Effector memory CD4-positive, alpha-beta T cell (primary cell): ENCODE measurements around the gene HEY2.

Experiments used
- DNase-seq, 3 donors: peaks; one replicate each; pipeline ENCODE4 v3.0.0-alpha.2; 2020
- H3K27ac ChIP-seq: 2 replicates; pipeline ENCODE4 v1.7.0; 2013; ENCODE audit warnings: mild to moderate bottlenecking, low read length, moderate library complexity; ENCODE audit not compliant: insufficient read depth, poor library complexity, severe bottlenecking
- H3K27me3 ChIP-seq: replicated peaks from 2 replicates; pipeline ENCODE4 v1.7.0; 2013; ENCODE audit warnings: mild to moderate bottlenecking, low read length; ENCODE audit not compliant: insufficient read depth, control insufficient read depth, poor library complexity, severe bottlenecking
- H3K36me3 ChIP-seq: 2 replicates; pipeline ENCODE4 v1.7.0; 2013; ENCODE audit warnings: mild to moderate bottlenecking, low read length, moderate library complexity; ENCODE audit not compliant: control insufficient read depth, insufficient read depth
- H3K4me1 ChIP-seq: 2 replicates; pipeline ENCODE4 v1.7.0; 2013; ENCODE audit warnings: low read length, mild to moderate bottlenecking; ENCODE audit not compliant: control insufficient read depth, insufficient read depth, poor library complexity, severe bottlenecking
- H3K4me3 ChIP-seq: 2 replicates; pipeline ENCODE4 v1.7.0; 2013; ENCODE audit warnings: low read length, low read depth, mild to moderate bottlenecking; ENCODE audit not compliant: insufficient read depth, poor library complexity, severe bottlenecking
- H3K9me3 ChIP-seq: 2 replicates; pipeline ENCODE4 v1.7.0; 2013; ENCODE audit warnings: mild to moderate bottlenecking, low read length, moderate library complexity; ENCODE audit not compliant: control insufficient read depth

Gene HEY2

DNA sequence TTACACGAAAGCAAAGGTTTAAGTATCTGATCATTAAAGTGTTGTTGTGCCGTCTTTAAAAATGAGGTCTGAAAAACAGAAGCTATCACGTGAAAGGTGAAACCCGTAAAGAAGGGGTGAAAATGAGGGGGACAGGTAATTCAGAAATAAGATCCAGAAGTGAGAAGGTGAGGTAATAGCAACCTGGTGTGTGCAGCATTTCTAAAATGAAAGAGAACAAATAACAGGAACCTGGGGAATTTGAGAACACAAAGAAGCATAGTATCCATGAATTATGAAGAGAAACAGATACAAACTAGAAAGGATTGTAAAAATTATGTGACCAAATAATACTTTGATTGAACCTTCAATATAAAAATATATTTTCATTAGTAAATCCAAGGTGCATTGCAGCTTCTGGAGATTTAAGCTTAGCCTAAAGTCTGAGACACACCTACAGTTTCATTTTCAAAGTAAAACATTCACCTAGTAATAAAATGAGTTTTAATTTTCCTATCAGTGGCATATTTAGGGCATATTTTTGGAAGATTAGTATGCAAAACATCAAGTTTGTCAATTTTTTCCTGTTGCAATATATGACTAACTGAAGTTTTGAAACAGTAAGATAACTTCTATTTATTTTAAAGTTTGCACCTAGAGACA is 1.4 kb downstream of the HEY2 start:
- Histone ChIP-seq H3K36me3 (no peaks in the 10 kb centered on the region), H3K27ac (no peak overlapping the region), H3K27me3 (peaks cover 36% of the 10 kb centered on the region), H3K4me3 (no peak overlapping the region), H3K4me1 (peaks cover 17% of the 10 kb centered on the region), H3K9me3 (no peaks in the 10 kb centered on the region)
- no peak for DNase-seq

DNA sequence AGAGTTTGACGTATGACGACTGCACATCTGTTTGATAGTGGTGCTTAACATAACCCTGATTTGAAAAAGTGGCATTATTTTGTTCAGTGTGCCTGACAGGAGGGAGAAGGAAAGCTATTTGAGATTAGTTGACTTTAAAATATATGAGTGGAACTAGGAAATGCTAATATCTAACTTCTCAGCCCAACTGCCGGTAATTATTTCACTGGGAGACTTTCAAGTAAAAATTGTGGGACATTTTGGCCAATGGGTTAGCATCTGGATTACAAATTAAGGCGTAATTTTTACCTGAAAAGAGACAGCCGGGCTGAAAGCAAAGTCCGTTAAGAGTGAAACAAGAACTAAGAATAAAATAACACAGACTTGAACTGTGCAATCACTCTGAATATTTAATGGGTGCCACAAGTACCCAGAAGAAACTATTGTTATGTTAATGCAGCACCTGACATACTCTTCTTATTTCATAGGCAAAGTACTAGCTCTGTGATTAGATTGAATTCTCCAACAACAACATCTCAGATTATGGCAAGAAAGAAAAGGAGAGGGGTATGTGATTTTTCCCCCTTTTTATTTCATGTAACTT is 2.0 kb downstream of the HEY2 start:
- H3K4me3 ChIP-seq: no peak overlapping the region
- H3K9me3 ChIP-seq: no peaks in the 10 kb centered on the region
- H3K27me3 ChIP-seq: peaks cover 31% of the 10 kb centered on the region
- DNase-seq: no peak
- no peak overlapping the region for H3K27ac ChIP-seq
- H3K36me3 ChIP-seq: no peaks in the 10 kb centered on the region
- peaks cover 17% of the 10 kb centered on the region for H3K4me1 ChIP-seq

DNA sequence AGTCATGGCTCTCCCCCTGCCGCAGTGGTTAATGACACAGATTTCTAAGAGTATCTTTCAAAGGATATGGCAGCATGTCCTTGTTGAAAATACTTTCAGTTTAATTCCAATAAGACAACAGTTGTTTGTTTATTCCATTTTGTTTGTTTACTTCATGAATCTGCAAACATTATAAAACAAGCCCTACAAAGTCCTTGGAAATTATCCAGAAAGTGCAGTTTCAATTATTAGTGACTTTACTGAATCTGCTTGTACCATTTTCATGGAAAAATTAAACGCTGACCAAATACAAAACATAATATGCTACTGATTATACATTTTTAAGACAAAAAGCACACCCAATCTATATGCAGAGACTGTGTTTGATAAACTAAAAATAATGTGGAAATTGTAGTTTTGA is 3.3 kb downstream of the HEY2 start:
- Histone ChIP-seq H3K4me3 (no peak overlapping the region), H3K27ac (no peak overlapping the region), H3K9me3 (no peaks in the 10 kb centered on the region), H3K27me3 (peaks cover 26% of the 10 kb centered on the region), H3K36me3 (no peaks in the 10 kb centered on the region), H3K4me1 (peaks cover 16% of the 10 kb centered on the region)
- no peak for DNase-seq

GRCh38 chr6:125753218-125753936 is 3.9 kb downstream of the HEY2 start:
- Histone ChIP-seq H3K27me3 (peaks cover 23% of the 10 kb centered on the region), H3K9me3 (no peaks in the 10 kb centered on the region), H3K36me3 (no peaks in the 10 kb centered on the region), H3K27ac (no peak overlapping the region), H3K4me3 (no peak overlapping the region), H3K4me1 (peaks cover 10% of the 10 kb centered on the region)
- DNase-seq: no peak

DNA sequence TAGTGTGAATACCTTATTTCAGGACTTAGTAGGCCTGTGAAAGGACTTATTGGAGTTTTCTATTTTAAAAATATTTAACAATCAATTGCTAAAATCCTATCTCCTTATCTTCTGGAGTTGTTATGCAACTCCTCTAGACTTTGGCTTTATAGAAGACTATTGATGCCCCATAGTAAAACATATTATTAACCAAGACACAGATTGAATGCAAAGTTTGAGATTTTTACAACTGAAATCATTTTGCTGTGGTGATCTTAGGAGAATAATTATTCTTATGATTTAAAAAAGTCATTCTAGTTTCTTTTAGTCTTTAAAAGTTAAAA is 4.5 kb downstream of the HEY2 start:
- H3K4me3 ChIP-seq: no peak overlapping the region
- H3K27ac ChIP-seq: no peak overlapping the region
- peaks cover 18% of the 10 kb centered on the region for H3K27me3 ChIP-seq
- no peak for DNase-seq
- no peaks in the 10 kb centered on the region for H3K36me3 ChIP-seq
- H3K4me1 ChIP-seq: peaks cover 6% of the 10 kb centered on the region
- H3K9me3 ChIP-seq: no peaks in the 10 kb centered on the region

DNA sequence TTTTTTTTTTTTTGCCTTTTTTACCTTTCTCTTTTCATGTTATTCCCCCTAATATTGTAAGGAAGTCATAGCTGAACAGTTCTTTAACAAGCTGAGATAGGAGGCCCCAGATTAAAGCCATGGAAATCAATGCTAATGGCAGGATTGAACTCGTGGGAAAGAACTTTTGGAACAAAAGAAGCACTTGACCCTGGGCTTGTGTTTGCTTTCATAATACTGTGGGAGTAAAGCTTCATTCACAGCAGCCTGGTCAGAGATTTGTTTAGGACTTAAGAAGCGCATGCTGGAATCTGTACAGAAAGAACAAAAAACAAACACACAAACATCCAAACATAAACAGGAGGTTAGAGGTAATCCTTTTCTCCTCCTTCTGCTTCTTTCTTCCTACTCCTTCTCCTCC is 5.1 kb downstream of the HEY2 start:
- no peaks in the 10 kb centered on the region for H3K9me3 ChIP-seq
- no peak for DNase-seq
- peaks cover 14% of the 10 kb centered on the region for H3K27me3 ChIP-seq
- peaks cover 6% of the 10 kb centered on the region for H3K4me1 ChIP-seq
- no peaks in the 10 kb centered on the region for H3K36me3 ChIP-seq
- H3K27ac ChIP-seq: no peak overlapping the region
- no peak overlapping the region for H3K4me3 ChIP-seq

DNA sequence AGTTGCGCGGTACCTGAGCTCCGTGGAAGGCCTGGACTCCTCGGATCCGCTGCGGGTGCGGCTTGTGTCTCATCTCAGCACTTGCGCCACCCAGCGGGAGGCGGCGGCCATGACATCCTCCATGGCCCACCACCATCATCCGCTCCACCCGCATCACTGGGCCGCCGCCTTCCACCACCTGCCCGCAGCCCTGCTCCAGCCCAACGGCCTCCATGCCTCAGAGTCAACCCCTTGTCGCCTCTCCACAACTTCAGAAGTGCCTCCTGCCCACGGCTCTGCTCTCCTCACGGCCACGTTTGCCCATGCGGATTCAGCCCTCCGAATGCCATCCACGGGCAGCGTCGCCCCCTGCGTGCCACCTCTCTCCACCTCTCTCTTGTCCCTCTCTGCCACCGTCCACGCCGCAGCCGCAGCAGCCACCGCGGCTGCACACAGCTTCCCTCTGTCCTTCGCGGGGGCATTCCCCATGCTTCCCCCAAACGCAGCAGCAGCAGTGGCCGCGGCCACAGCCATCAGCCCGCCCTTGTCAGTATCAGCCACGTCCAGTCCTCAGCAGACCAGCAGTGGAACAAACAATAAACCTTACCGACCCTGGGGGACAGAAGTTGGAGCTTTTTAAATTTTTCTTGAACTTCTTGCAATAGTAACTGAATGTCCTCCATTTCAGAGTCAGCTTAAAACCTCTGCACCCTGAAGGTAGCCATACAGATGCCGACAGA is 9.9 kb downstream of the HEY2 start:
- Histone ChIP-seq H3K36me3 (no peaks in the 10 kb centered on the region), H3K9me3 (no peaks in the 10 kb centered on the region), H3K4me1 (no peaks in the 10 kb centered on the region), H3K27ac (no peak overlapping the region), H3K4me3 (no peak overlapping the region), H3K27me3 (peaks cover 5% of the 10 kb centered on the region)
- no peak for DNase-seq

- no peak for DNase-seq
- no peaks in the 10 kb centered on the region for H3K9me3 ChIP-seq
- H3K4me3 ChIP-seq: no peak overlapping the region
- no peak overlapping the region for H3K27ac ChIP-seq
- peaks cover 5% of the 10 kb centered on the region for H3K27me3 ChIP-seq
- H3K4me1 ChIP-seq: no peaks in the 10 kb centered on the region
- H3K36me3 ChIP-seq: no peaks in the 10 kb centered on the region
These were observed 10.6 kb downstream of the HEY2 start for GRCh38 chr6:125759959-125760457.

GRCh38 chr6:125764121-125764671 is 14.8 kb downstream of the HEY2 start:
- no peaks in the 10 kb centered on the region for H3K36me3 ChIP-seq
- H3K4me3 ChIP-seq: no peak overlapping the region
- H3K27ac ChIP-seq: no peak overlapping the region
- H3K4me1 ChIP-seq: no peaks in the 10 kb centered on the region
- H3K27me3 ChIP-seq: peaks cover 5% of the 10 kb centered on the region
- DNase-seq: no peak
- no peaks in the 10 kb centered on the region for H3K9me3 ChIP-seq
